Measurements from ENCODE around the gene GBP2. TPM values are rescaled to one million over a fixed set of nuclear protein-coding genes. Genes with fewer than 3 reads are reported as not detected.

The GBP2 gene
- total and polyA plus RNA-seq, 3 donors from 2014 or later, result 35.2 to 41.3 (median 39.5) TPM

DNA sequence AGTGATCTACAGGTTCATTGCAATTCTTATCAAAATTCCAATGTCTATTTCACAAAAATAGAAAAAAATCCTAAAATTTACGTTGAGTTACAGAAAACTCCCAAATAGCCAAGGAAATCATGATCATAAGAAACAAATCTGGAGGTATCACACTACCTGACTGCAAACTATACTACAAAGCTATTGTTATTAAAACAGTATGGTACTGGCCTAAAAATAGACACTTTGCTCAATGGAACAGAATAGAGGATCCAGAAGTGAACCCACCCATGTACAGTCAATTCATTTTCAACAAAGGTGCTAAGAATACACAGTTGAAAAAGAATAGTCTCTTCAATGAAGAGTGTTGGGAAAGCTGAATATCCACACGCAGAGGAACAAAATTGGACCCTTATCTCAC is 30.2 kb downstream of the GBP2 start:
- no peak for TF ChIP-seq POLR2A (IDR thresholded peaks at IDR 0.05)
- TF ChIP-seq, protein P1, sequence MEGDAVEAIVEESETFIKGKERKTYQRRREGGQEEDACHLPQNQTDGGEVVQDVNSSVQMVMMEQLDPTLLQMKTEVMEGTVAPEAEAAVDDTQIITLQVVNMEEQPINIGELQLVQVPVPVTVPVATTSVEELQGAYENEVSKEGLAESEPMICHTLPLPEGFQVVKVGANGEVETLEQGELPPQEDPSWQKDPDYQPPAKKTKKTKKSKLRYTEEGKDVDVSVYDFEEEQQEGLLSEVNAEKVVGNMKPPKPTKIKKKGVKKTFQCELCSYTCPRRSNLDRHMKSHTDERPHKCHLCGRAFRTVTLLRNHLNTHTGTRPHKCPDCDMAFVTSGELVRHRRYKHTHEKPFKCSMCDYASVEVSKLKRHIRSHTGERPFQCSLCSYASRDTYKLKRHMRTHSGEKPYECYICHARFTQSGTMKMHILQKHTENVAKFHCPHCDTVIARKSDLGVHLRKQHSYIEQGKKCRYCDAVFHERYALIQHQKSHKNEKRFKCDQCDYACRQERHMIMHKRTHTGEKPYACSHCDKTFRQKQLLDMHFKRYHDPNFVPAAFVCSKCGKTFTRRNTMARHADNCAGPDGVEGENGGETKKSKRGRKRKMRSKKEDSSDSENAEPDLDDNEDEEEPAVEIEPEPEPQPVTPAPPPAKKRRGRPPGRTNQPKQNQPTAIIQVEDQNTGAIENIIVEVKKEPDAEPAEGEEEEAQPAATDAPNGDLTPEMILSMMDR (IDR thresholded peaks at IDR 0.05), result no peak
- no peak overlapping the region for H3K4me3 ChIP-seq
- 87 to 98% methylated on average over 2 of the region's 2 CpGs for WGBS, 2 donors
- H3K36me3 ChIP-seq (ENCODE audit: low read depth, missing control alignments), result no peaks in the 10 kb centered on the region
- H3K4me1 ChIP-seq, result no peaks in the 10 kb centered on the region
- H3K27me3 ChIP-seq, result no peaks in the 10 kb centered on the region
- H3K9me3 ChIP-seq, result no peaks in the 10 kb centered on the region
- intact Hi-C loops (cut with DNase I; ENCODE audit: low total_unique reads), result no loop called here
- DNase-seq, result no peak
- no peak overlapping the region for H3K27ac ChIP-seq

DNA sequence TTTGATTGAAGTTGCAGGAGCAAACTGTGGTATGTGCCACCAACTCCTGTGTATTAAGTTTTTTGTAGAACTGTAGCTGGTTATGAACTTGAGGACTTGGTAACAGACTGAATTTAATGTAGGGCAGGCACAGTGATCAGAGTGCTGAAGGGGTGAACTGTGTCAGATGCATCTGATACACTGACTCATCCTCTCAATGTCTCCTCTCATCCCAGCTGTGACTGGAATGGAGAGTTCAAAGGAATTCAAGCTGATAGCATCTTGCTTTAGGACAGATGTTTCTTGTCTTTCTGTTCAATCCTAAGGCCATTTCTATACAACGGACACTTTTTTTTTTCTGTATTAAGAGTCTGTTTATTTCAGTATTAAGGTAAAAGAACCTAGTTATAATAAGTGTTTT is 36.0 kb downstream of the GBP2 start:
- Histone ChIP-seq H3K9me3 (no peaks in the 10 kb centered on the region), H3K4me3 (no peak overlapping the region), H3K27me3 (no peaks in the 10 kb centered on the region), H3K36me3 (ENCODE audit: low read depth, missing control alignments) (no peaks in the 10 kb centered on the region), H3K27ac (no peak overlapping the region), H3K4me1 (no peaks in the 10 kb centered on the region)
- 66 to 68% methylated on average over 1 of the region's 1 CpG for WGBS, 2 donors
- no peak for TF ChIP-seq POLR2A (IDR thresholded peaks at IDR 0.05)
- TF ChIP-seq, protein P1 (IDR thresholded peaks at IDR 0.05), result no peak
- intact Hi-C loops (cut with DNase I; ENCODE audit: low total_unique reads), result no loop called here
- DNase-seq, result no peak

DNA sequence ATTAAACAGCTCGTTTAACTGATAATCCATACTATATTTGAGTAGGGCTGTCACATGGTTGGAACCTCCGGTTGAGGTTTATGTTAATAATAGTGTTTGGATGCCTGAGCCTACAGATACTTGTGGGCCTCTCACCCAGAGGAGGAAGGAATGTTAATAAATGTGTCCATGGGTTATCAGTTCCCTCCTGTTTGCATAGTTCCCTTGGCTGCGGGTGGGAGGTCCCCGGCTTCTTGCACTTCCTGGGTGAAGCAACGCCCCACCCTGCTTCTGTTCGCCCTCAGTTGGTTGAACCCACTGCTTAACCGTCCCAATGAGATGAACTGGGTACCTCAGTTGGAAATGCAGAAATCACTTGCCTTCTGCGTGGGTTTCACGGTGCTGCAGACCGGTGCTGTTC is 37.3 kb downstream of the GBP2 start:
- 70 to 75% methylated on average over 10 of the region's 10 CpGs for WGBS, 2 donors

DNA sequence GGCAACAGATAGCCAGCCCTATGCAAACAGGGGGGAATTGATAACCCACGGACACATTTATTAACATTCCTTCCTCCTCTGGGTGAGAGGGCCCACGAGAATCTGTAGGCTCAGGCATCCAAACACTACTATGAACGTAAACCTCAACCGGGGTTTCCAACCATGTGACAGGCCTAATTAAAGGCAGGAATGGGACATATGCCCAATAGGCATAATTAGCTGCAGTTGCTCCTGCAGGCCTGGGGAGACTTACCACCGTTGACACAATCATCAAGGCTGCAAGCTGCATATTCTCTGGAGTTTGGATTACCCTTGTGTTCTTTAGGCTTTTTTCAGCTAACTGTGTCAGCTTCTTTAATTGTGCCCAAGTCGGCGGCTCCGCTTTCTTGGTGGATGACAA is 38.7 kb downstream of the GBP2 start:
- Histone ChIP-seq H3K4me3 (no peak overlapping the region), H3K27me3 (no peaks in the 10 kb centered on the region), H3K27ac (no peak overlapping the region), H3K9me3 (no peaks in the 10 kb centered on the region), H3K4me1 (no peaks in the 10 kb centered on the region), H3K36me3 (ENCODE audit: low read depth, missing control alignments) (no peaks in the 10 kb centered on the region)
- intact Hi-C loops (cut with DNase I; ENCODE audit: low total_unique reads), result no loop called here
- TF ChIP-seq POLR2A (IDR thresholded peaks at IDR 0.05), result no peak
- TF ChIP-seq, protein P1 (IDR thresholded peaks at IDR 0.05), result no peak
- WGBS, 2 donors, result 79 to 82% methylated on average over 8 of the region's 8 CpGs
- DNase-seq, result no peak

More for the DNA sequence above, 37.3 kb downstream of the GBP2 start:
- H3K27ac ChIP-seq, result no peak overlapping the region
- intact Hi-C loops (cut with DNase I; ENCODE audit: low total_unique reads), result no loop called here
- H3K4me1 ChIP-seq, result no peaks in the 10 kb centered on the region
- H3K4me3 ChIP-seq, result no peak overlapping the region
- no peaks in the 10 kb centered on the region for H3K9me3 ChIP-seq
- H3K27me3 ChIP-seq, result no peaks in the 10 kb centered on the region
- no peak for TF ChIP-seq POLR2A (IDR thresholded peaks at IDR 0.05)
- H3K36me3 ChIP-seq (ENCODE audit: low read depth, missing control alignments), result no peaks in the 10 kb centered on the region
- no peak for DNase-seq

DNA sequence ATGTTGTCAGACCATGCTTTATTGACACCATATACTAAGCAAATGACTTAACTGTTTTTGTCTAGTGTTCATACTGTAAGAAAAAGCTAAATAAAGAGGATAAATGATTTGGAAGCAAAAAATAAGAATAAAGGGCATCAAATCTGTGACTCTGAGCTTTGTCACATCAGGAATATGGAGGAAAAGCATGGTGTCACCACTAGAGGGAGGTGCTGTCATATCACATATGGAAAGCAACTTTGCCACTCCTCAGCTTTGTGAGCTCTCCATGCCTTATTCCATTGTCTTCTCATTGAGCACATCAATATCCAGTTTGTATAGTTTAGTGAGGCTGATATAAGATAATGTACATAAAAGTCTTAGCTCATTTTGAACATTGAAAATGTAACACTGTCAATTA is 40.1 kb downstream of the GBP2 start:
- no peak for TF ChIP-seq POLR2A (IDR thresholded peaks at IDR 0.05)
- TF ChIP-seq, protein P1 (IDR thresholded peaks at IDR 0.05), result peak in 1 of 3 experiments; percentile 63
- DNase-seq, result no peak
- intact Hi-C loops (cut with DNase I; ENCODE audit: low total_unique reads), result no loop called here

More for the DNA sequence above, 40.1 kb downstream of the GBP2 start:
- Histone ChIP-seq H3K4me1 (no peaks in the 10 kb centered on the region), H3K36me3 (ENCODE audit: low read depth, missing control alignments) (no peaks in the 10 kb centered on the region), H3K27ac (no peak overlapping the region), H3K9me3 (no peaks in the 10 kb centered on the region), H3K27me3 (no peaks in the 10 kb centered on the region), H3K4me3 (no peak overlapping the region)

All from testis (tissue), 3 donors.